ENCODE measurements around the gene WEE1.

GRCh38 chr11:9600166-9600565 lies 26.7 kb downstream of the WEE1 start:
- TF ChIP-seq, protein P1, sequence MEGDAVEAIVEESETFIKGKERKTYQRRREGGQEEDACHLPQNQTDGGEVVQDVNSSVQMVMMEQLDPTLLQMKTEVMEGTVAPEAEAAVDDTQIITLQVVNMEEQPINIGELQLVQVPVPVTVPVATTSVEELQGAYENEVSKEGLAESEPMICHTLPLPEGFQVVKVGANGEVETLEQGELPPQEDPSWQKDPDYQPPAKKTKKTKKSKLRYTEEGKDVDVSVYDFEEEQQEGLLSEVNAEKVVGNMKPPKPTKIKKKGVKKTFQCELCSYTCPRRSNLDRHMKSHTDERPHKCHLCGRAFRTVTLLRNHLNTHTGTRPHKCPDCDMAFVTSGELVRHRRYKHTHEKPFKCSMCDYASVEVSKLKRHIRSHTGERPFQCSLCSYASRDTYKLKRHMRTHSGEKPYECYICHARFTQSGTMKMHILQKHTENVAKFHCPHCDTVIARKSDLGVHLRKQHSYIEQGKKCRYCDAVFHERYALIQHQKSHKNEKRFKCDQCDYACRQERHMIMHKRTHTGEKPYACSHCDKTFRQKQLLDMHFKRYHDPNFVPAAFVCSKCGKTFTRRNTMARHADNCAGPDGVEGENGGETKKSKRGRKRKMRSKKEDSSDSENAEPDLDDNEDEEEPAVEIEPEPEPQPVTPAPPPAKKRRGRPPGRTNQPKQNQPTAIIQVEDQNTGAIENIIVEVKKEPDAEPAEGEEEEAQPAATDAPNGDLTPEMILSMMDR (IDR thresholded peaks at IDR 0.05 in 8 of 11, conservative IDR thresholded peaks at IDR 0.05 in 3 of 11): no peak
- TF ChIP-seq POLR2A (IDR thresholded peaks at IDR 0.05): no peak

Measured in spleen (tissue), 7 donors.